GM12865 (cell line): ENCODE results near the gene FHIP2A.
"Not testable (repeated sequence)": the region's sequence is repeated elsewhere in the genome, so short reads cannot be mapped to it uniquely, and the experiment has no call there.

Experiments used
- DNase-seq: peaks from one replicate; pipeline ENCODE4 v3.0.0; 2010; ENCODE audit warnings: low read depth
- H3K4me3 ChIP-seq: 2 replicates; pipeline ENCODE4 v1.5.1; 2011; ENCODE audit warnings: mild to moderate bottlenecking, low read depth, low read length, control low read depth
- CTCF ChIP-seq: IDR thresholded peaks from 2 replicates; pipeline ENCODE4 v1.5.1; 2011; ENCODE audit warnings: low read length, control low read depth, low read depth, inconsistent platforms; ENCODE audit not compliant: insufficient read depth; ENCODE audit errors: missing control alignments

Gene FHIP2A

DNA sequence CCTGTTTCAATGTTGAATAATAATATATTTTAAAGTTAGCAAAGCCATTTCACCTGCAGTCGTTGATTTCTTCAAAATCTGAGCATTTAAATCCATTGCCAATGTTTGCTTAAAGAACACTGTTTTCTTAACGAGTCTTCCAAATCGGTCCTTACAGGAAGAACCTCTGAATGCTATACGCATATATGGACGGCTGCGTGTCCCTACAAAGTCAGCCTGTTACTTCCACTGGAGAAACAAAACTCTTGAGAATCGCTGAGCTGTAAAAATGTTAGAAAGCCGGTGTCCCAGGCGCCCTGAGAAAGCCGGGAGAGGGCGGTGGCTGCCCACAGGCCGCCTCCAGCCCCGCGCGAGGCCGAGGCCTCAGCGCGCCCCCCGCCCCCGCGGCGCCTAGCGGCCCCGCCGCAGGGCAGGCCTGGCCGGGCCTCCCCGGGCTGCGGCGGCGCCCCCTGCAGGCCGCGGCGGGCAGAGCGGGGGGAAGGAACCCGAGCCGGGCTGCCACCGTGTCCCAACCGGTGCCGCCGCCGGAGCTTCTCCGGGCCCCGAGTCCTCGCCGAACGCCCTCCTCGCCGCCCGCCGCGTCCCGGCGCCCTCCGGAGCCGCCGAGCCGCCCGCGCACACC lies at the start of gene FHIP2A:
Gene FHIP2A, plus strand, starts transcription at position 488 of the 622 bp plus-strand sequence. CDS start 299 bp downstream, outside the sequence.
- peak within 1 kb of the TSS; percentile 76 for H3K4me3 ChIP-seq
- DNase-seq: peak; percentile 85
- peak; percentile 67 for TF ChIP-seq CTCF

- H3K4me3 ChIP-seq: no peak overlapping the region
- no peak for TF ChIP-seq CTCF
- no peak for DNase-seq
Measured at GRCh38 chr10:114772496-114773196, 48.9 kb upstream of the FHIP2A start.

GRCh38 chr10:114773197-114773532 lies 48.4 kb upstream of the FHIP2A start:
- DNase-seq: no peak
- H3K4me3 ChIP-seq: no peak overlapping the region
- TF ChIP-seq CTCF: no peak

DNA sequence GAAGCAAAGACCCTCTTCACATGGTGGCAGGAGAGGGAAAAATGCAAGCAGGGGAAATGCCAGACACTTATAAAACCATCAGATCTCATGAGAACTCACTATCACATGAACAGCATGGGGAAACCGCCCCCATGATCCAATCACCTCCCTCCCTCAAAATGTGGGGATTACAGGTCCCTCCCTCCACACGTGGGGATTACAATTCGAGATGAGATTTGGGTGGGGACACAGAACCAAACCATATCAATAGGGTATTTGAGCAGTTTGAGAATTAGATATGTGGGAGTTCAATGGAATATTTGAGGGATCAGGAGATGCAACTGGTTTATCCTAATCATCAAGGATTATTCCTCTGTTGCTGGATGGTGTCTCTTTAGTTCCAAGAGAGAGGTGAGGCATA lies 46.5 kb upstream of the FHIP2A start:
- not testable (repeated sequence) for DNase-seq, H3K4me3 ChIP-seq

- no peak overlapping the region for H3K4me3 ChIP-seq
- no peak for DNase-seq
- no peak for TF ChIP-seq CTCF
Measured at GRCh38 chr10:114777415-114777814, 44.2 kb upstream of the FHIP2A start.

DNA sequence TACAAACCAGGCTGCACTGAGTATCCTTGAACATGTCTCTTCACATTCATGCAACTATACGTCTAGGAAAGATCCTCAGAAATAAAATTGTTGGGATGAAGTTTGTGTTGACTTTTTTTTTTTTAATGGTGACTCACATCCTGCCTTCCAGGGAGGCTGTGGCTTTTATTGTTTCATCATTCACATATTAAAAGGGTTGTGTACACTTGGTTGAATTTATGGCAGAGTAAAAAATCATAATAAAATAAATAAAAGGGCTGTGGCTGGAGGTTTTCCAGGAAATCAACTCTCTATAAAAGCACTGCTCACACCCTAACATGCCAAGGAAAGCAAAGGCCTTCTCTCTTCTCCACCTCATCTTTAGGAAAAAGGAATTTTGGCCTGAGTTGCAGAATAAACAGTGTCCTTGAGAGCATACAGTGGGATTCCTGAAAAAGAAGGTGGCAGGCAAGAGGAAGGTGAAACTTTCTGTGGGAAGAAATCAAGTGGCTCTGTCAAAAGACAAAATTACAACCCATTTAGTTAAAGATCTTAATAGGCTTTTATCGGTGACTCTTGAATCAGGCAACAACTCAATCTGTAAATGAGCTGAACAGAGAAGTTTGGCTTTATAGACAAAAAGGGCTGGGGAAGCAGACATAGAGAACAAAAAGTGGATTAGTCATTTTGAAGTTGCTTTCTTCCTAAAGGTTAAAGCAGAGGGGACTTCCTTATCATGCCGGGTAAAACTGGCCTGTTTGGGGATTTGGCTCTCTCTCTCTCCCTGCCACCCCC lies 41.6 kb upstream of the FHIP2A start:
- no peak for TF ChIP-seq CTCF
- H3K4me3 ChIP-seq: no peak overlapping the region
- no peak for DNase-seq

- no peak overlapping the region for H3K4me3 ChIP-seq
- TF ChIP-seq CTCF: no peak
- DNase-seq: no peak
Measured at GRCh38 chr10:114780577-114781184, 40.9 kb upstream of the FHIP2A start.
